Measurements from ENCODE around the gene UQCRH. TPM values are rescaled to one million over a fixed set of nuclear protein-coding genes. Genes with fewer than 3 reads are reported as not detected.

Gene UQCRH
- total and polyA plus RNA-seq, 2 of the 13 experiments (the other 11 are each of a cell fraction or from before 2014, with no cell fraction given): 548 to 556 TPM

- 89% methylated on average over 13 of the region's 14 CpGs for WGBS (ENCODE audit: low lambda C conversion rate)
- no peak for DNase-seq (ENCODE audit: low spot score)
- no peak overlapping the region for H2AFZ ChIP-seq (ENCODE audit: low read length)
- no peak overlapping the region for H3K4me3 ChIP-seq (replicated peaks in 1 of 3; ENCODE audit: insufficient read depth in 1 of 3, low read depth in 2 of 3, low read length in 3 of 3)
- H3K27ac ChIP-seq (ENCODE audit: extremely low read length, insufficient read depth, low read length): no peak overlapping the region
- FAIRE-seq: no peak
- H3K36me3 ChIP-seq (replicated peaks in 1 of 2; ENCODE audit: control insufficient read depth in 1 of 2, insufficient read depth in 2 of 2, low read length in 2 of 2): peaks cover 18 to 78% of the 10 kb centered on the region in 2 experiments
- in situ Hi-C loops (cut with HindIII; ENCODE audit: extremely low pct_ligation_motif_present, low pct_unique_long_range_greater_than_20kb): no loop called here
- H3K27me3 ChIP-seq (ENCODE audit: control insufficient read depth in 1 of 2, insufficient read depth in 2 of 2, low read length in 2 of 2): no peaks in the 10 kb centered on the region
- H3K4me2 ChIP-seq (ENCODE audit: low read depth, low read length): no peak overlapping the region
- H3K79me2 ChIP-seq (ENCODE audit: insufficient read depth, low read length): no peaks in the 10 kb centered on the region
- intact Hi-C loops (cut with micrococcal nuclease; ENCODE audit: unreplicated experiment): no loop called here
- no TSS peak for BruUV-seq (replicated peaks)
- H3K9ac ChIP-seq (ENCODE audit: insufficient read depth, low read depth, low read length): no peak overlapping the region
- H4K20me1 ChIP-seq (ENCODE audit: insufficient read depth, low read length): no peaks in the 10 kb centered on the region
- ATAC-seq: no peak; the same call in 2 of the 3 replicates
- ChIA-PET POLR2A (interaction anchor here (1.1 kb wide), 1 partner anchor 31 kb away, joined by 4 read pairs; no protein-coding TSS in a partner anchor), CTCF (ENCODE audit: low intra/inter-chr PET ratio, low total read pairs) (no interaction called here)
- peaks cover 13% of the 10 kb centered on the region for H3K4me1 ChIP-seq (ENCODE audit: insufficient read depth, low read length)
- H3K9me3 ChIP-seq (ENCODE audit: low read length): no peaks in the 10 kb centered on the region
- TF ChIP-seq POLR2A (IDR thresholded peaks at IDR 0.05; ENCODE audit: insufficient read depth in 1 of 2, low read depth in 2 of 2, low read length in 2 of 2): peak in 1 of 2 experiments; percentile 63; a peak in 2 of 4 replicates
- no peak for TF ChIP-seq ZNF350 (CRISPR knock-in tag; IDR thresholded peaks at IDR 0.05; ENCODE audit: borderline replicate concordance, low read depth)
- TF ChIP-seq THAP7 (CRISPR knock-in tag; IDR thresholded peaks at IDR 0.05): no peak
- TF ChIP-seq ZBTB38 (CRISPR knock-in tag; IDR thresholded peaks at IDR 0.05): peak; percentile 56; the same call in 1 of the 2 replicates
- no peak for TF ChIP-seq ZNF672 (CRISPR knock-in tag; IDR thresholded peaks at IDR 0.05)
- TF ChIP-seq RBM22 (optimal IDR thresholded peaks at IDR 0.05; ENCODE audit: low read length): peak; percentile 93
- TF ChIP-seq AHDC1 (CRISPR knock-in tag; IDR thresholded peaks at IDR 0.05; ENCODE audit: borderline replicate concordance): no peak
- TF ChIP-seq BCL3 (CRISPR knock-in tag; IDR thresholded peaks at IDR 0.05): no peak
- TF ChIP-seq ZBTB39 (CRISPR knock-in tag; IDR thresholded peaks at IDR 0.05): no peak
- no peak for TF ChIP-seq ZNF597 (CRISPR knock-in tag; IDR thresholded peaks at IDR 0.05)
These were observed 25.7 kb upstream of the UQCRH start for GRCh38 chr1:46277658-46278373.

Data from HepG2 (cell line).